Cardiac fibroblast (primary cell): ENCODE data around the gene NKD2.

Source experiments
- DNase-seq, 2 donors: peaks; one replicate each; pipeline versions ENCODE4 v3.0.0 to v3.0.0-alpha.2; 2010; ENCODE audit warnings: low read depth in 2 of 2
- H3K4me3 ChIP-seq, 2 donors: replicated peaks in 1 of 2; 1 replicate in 1 of 2; 2 replicates in 1 of 2; pipeline ENCODE4 v1.5.1; 2011; ENCODE audit warnings: low read depth in 2 of 2, low read length in 2 of 2, mild to moderate bottlenecking in 2 of 2, moderate library complexity in 1 of 2
- TF ChIP-seq, protein P1 (sequence below): IDR thresholded peaks from one replicate; pipeline ENCODE4 v1.5.1; 2011; ENCODE audit warnings: low read depth, mild to moderate bottlenecking, low read length, inconsistent platforms

The NKD2 gene

DNA sequence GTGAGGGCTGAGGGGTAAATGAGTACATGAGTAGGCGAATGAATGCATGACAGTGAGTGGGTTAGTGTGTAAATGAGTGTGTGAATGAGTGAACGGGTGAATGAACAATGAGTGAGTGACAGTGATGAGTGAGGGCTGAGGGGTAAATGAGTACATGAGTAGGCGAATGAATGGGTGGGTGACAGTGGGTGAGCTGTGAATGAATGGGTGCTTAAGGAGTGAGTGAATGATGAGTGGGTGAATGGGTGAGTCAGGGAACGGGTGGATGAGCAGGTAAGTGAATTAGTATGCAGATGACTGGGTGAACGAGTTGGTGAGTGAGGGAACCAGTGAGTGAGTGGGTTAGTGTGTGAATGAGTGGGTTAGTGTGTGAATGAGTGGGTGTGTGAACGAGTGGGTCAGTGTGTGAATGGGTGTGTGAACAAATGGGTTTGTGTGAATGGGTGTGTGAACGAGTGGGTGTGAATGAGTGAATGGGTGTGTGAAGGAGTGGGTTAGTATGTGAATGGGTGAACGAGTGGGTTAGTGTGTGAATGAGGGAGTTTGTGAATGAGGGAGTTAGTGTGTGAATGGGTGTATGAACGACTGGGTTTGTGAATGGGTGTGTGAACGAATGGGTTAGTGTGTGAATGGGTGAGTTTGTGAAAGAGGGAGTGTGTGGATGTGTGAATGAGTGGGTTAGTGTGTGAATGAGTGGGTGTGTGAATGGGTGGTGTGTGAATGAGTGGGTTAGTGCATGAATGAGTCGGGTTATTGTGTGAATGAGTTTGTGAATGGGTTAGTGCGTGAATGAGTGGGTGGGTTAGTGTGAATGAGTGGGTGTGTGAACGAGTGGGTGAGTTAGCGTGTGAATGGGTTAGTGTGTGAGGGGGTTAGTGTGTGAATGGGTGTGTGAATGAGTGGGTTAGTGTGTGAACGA lies 32.9 kb downstream of the NKD2 start:
- DNase-seq: no peak
- TF ChIP-seq, protein P1, sequence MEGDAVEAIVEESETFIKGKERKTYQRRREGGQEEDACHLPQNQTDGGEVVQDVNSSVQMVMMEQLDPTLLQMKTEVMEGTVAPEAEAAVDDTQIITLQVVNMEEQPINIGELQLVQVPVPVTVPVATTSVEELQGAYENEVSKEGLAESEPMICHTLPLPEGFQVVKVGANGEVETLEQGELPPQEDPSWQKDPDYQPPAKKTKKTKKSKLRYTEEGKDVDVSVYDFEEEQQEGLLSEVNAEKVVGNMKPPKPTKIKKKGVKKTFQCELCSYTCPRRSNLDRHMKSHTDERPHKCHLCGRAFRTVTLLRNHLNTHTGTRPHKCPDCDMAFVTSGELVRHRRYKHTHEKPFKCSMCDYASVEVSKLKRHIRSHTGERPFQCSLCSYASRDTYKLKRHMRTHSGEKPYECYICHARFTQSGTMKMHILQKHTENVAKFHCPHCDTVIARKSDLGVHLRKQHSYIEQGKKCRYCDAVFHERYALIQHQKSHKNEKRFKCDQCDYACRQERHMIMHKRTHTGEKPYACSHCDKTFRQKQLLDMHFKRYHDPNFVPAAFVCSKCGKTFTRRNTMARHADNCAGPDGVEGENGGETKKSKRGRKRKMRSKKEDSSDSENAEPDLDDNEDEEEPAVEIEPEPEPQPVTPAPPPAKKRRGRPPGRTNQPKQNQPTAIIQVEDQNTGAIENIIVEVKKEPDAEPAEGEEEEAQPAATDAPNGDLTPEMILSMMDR: no peak
- no peak overlapping the region for H3K4me3 ChIP-seq

DNA sequence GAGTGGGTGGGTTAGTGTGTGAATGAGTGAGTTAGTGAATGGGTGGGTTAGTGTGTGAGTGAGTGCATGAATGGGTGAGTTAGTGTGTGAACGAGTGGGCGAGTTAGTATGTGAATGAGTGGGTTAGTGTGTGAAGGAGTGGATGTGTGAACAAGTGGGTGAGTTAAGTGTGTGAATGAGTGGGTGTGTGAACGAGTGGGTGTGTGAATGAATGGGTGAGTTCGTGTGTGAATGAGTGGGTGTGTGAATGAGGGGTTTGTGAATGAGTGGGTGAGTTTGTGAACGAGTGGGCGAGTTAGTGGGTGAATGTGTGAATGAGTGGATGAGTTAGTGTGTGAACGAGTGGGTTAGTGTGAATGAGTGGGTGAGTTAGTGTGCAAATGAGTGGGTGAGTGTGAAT lies 34.0 kb downstream of the NKD2 start:
- TF ChIP-seq, protein P1: no peak
- H3K4me3 ChIP-seq: no peak overlapping the region
- DNase-seq: no peak

DNA sequence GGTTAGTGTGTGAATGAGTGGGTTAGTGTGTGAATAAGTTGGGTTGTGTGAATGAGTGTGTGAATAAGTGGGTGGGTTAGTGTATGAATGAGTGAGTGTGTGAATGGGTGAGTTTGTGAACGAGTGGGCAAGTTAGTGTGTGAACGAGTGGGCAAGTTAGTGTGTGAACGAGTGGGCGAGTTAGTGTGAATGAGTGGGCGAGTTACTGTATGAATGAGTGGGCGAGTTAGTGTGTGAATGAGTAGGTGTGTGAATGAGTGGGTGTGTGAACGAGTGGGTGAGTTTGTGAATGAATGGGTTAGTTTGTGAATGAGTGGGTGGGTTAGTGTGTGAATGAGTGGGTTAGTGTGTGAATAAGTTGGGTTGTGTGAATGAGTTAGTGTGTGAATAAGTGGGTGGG lies 34.7 kb downstream of the NKD2 start:
- DNase-seq: no peak
- no peak overlapping the region for H3K4me3 ChIP-seq
- TF ChIP-seq, protein P1: no peak

DNA sequence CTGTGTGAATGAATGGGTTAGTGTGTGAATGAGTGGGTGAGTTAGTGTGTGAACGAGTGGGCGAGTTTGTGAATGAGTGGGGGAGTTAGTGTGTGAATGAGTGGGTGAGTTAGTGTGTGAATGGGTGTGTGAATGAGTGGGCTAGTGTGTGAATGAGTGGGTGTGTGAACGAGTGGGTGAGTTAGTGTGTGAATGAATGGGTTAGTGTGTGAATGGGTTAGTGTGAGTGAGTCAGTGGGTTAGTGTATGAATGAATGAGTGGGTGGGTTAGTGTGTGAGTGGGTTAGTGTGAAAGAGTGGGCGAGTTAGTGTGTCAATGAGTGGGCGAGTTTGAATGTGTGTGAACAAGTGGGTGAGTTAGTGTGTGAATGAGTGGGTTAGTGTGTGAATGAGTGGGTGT lies 35.5 kb downstream of the NKD2 start:
- DNase-seq: no peak
- TF ChIP-seq, protein P1: no peak
- H3K4me3 ChIP-seq: no peak overlapping the region

DNA sequence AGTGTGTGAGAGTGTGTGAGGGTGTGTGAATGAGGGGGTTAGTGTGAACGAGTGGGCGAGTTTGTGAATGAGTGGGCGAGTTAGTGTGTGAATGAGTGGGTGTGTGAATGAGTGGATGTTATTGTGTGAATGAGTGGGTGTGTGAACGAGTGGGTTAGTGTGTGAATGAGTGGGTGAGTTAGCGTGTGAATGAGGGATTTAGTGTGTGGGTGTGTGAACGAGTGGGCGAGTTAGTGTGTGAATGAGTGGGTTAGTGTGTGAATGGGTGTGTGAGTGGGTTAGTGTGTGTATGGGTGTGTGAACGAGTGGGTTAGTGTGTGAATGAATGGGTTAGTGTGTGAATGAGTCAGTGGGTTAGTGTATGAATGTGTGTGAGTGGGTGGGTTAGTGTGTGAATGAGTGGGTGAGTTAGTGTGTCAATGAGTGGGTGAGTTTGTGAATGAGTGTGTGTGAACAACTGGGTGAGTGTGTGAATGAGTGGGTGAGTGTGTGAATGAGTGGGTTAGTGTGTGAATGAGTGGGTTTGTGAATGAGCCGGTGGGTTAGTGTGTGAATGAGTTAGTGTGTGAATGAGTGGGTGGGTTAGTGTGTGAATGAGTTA lies 37.5 kb downstream of the NKD2 start:
- no peak overlapping the region for H3K4me3 ChIP-seq
- DNase-seq: no peak
- TF ChIP-seq, protein P1: no peak

DNA sequence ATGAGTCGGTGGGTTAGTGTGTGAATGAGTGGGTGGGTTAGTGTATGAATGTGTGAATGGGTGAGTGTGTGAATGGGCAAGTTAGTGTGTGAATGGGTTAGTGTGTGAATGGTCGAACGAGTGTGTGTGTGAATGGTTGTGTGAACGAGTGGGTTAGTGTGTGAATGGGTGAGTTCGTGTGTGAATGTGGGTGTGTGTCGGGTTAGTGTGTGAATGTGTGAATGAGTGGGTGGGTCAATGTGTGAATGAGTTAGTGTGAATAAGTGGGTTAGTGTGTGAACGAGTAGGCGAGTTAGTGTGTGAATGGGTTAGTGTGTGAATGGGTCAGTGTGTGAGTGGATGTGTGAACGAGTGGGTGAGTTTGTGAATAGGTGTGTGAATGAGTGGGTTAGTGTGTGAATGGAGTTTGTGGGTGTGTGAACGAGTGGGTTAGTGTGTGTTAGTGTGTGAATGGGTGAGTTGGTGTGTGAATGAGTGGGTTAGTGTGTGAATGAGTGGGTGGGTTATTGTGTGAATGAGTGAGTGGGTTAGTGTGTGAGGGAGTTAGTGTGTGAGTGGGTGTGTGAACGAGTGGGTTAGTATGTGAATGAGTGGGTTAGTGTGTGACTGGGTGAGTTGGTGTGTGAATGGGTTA lies 38.8 kb downstream of the NKD2 start:
- TF ChIP-seq, protein P1: no peak
- DNase-seq: no peak
- H3K4me3 ChIP-seq: no peak overlapping the region
